ENCODE data around the gene LCA5L. TPM values are rescaled to one million over a fixed set of nuclear protein-coding genes. Genes with fewer than 3 reads are reported as not detected.

LCA5L gene
- polyA plus RNA-seq, 1 donor (not counting 4 experiments of a cell fraction or from before 2014, with no cell fraction given) = 0.96 TPM

- H3K9me3 ChIP-seq (ENCODE audit: control insufficient read depth, low read depth, low read length) = no peaks in the 10 kb centered on the region
- dilution Hi-C loops (cut with MboI; ENCODE audit: extremely low pct_ligation_motif_present, low sequenced_read_pairs) = no loop called here
- H3K9me1 ChIP-seq (ENCODE audit: control insufficient read depth, extremely low read depth, insufficient read depth, low read length) = no peaks in the 10 kb centered on the region
- H3K4me1 ChIP-seq (ENCODE audit: control insufficient read depth, extremely low read depth, insufficient read depth, low read length) = no peaks in the 10 kb centered on the region
- H3K27me3 ChIP-seq (ENCODE audit: control insufficient read depth, extremely low read depth, insufficient read depth, low read length) = no peaks in the 10 kb centered on the region
- H3K4me2 ChIP-seq (ENCODE audit: control insufficient read depth, extremely low read depth, insufficient read depth, low read depth, low read length) = no peak overlapping the region
- H4K20me1 ChIP-seq (ENCODE audit: control insufficient read depth, extremely low read depth, insufficient read depth, low read length) = no peaks in the 10 kb centered on the region
- FAIRE-seq (no peak), DNase-seq (ENCODE audit: low read depth, low spot score) (no peak)
- H2AFZ ChIP-seq (ENCODE audit: control insufficient read depth, low read length) = no peak overlapping the region
- no peak overlapping the region for H3K27ac ChIP-seq (ENCODE audit: control insufficient read depth, insufficient read depth, low read length)
- H3K9ac ChIP-seq (ENCODE audit: control insufficient read depth, extremely low read depth, insufficient read depth, low read length) = no peak overlapping the region
- no peak overlapping the region for H3K4me3 ChIP-seq (ENCODE audit: control insufficient read depth in 2 of 3, extremely low read depth in 1 of 3, insufficient read depth in 2 of 3, low read depth in 1 of 3, low read length in 3 of 3)
- no peaks in the 10 kb centered on the region for H3K79me2 ChIP-seq (ENCODE audit: control insufficient read depth, insufficient read depth, low read length)
- no peak for TF ChIP-seq EZH2 (IDR thresholded peaks at IDR 0.05; ENCODE audit: low read length)
- no peak for TF ChIP-seq CTCF (optimal IDR thresholded peaks at IDR 0.05 in 1 of 3, IDR thresholded peaks at IDR 0.05 in 1 of 3, conservative IDR thresholded peaks at IDR 0.05 in 1 of 3; ENCODE audit: extremely low read depth in 1 of 3, insufficient read depth in 2 of 3, low read length in 3 of 3)
- H3K36me3 ChIP-seq (ENCODE audit: control insufficient read depth in 2 of 2, extremely low read depth in 1 of 2, insufficient read depth in 2 of 2, low read length in 2 of 2) = no peaks in the 10 kb centered on the region
Measured at GRCh38 chr21:39474611-39475010, 29.0 kb upstream of the LCA5L start.

- no peak for DNase-seq (ENCODE audit: low read depth, low spot score)
- Histone ChIP-seq H3K27ac (ENCODE audit: control insufficient read depth, insufficient read depth, low read length) (no peak overlapping the region), H3K4me2 (ENCODE audit: control insufficient read depth, extremely low read depth, insufficient read depth, low read depth, low read length) (no peak overlapping the region), H3K79me2 (ENCODE audit: control insufficient read depth, insufficient read depth, low read length) (no peaks in the 10 kb centered on the region), H4K20me1 (ENCODE audit: control insufficient read depth, extremely low read depth, insufficient read depth, low read length) (no peaks in the 10 kb centered on the region), H3K4me3 (ENCODE audit: control insufficient read depth in 2 of 3, extremely low read depth in 1 of 3, insufficient read depth in 2 of 3, low read depth in 1 of 3, low read length in 3 of 3) (no peak overlapping the region), H3K36me3 (ENCODE audit: control insufficient read depth in 2 of 2, extremely low read depth in 1 of 2, insufficient read depth in 2 of 2, low read length in 2 of 2) (no peaks in the 10 kb centered on the region), H3K9ac (ENCODE audit: control insufficient read depth, extremely low read depth, insufficient read depth, low read length) (no peak overlapping the region), H3K9me1 (ENCODE audit: control insufficient read depth, extremely low read depth, insufficient read depth, low read length) (no peaks in the 10 kb centered on the region), H3K9me3 (ENCODE audit: control insufficient read depth, low read depth, low read length) (no peaks in the 10 kb centered on the region), H3K4me1 (ENCODE audit: control insufficient read depth, extremely low read depth, insufficient read depth, low read length) (no peaks in the 10 kb centered on the region), H3K27me3 (ENCODE audit: control insufficient read depth, extremely low read depth, insufficient read depth, low read length) (no peaks in the 10 kb centered on the region), H2AFZ (ENCODE audit: control insufficient read depth, low read length) (no peak overlapping the region)
- no peak for FAIRE-seq
- dilution Hi-C loops (cut with MboI; ENCODE audit: extremely low pct_ligation_motif_present, low sequenced_read_pairs) = no loop called here
- TF ChIP-seq EZH2 (IDR thresholded peaks at IDR 0.05; ENCODE audit: low read length) (no peak), CTCF (optimal IDR thresholded peaks at IDR 0.05 in 1 of 3, IDR thresholded peaks at IDR 0.05 in 1 of 3, conservative IDR thresholded peaks at IDR 0.05 in 1 of 3; ENCODE audit: extremely low read depth in 1 of 3, insufficient read depth in 2 of 3, low read length in 3 of 3) (no peak)
Measured at GRCh38 chr21:39472786-39473185, 27.2 kb upstream of the LCA5L start.

All from keratinocyte (primary cell).